Measurements from ENCODE around the gene ERC2.

Gene ERC2

GRCh38 chr3:55965776-55966175, 502.5 kb downstream of the ERC2 start:
- no peak for DNase-seq

- DNase-seq: no peak
Observed at GRCh38 chr3:55964491-55964985, 503.7 kb downstream of the ERC2 start.

- DNase-seq: no peak
Observed at GRCh38 chr3:55963601-55964000, 504.7 kb downstream of the ERC2 start.

- no peak for DNase-seq
Observed at GRCh38 chr3:55959471-55960080, 508.7 kb downstream of the ERC2 start.

GRCh38 chr3:55958605-55959004, 509.7 kb downstream of the ERC2 start:
- no peak for DNase-seq

- no peak for DNase-seq
Observed at GRCh38 chr3:55955891-55956477, 512.3 kb downstream of the ERC2 start.

GRCh38 chr3:55951388-55951787, 516.9 kb downstream of the ERC2 start:
- no peak for DNase-seq

- no peak for DNase-seq
Observed at GRCh38 chr3:55947406-55947805, 520.9 kb downstream of the ERC2 start.

- no peak for DNase-seq
Observed at GRCh38 chr3:55946574-55947160, 521.6 kb downstream of the ERC2 start.

- no peak for DNase-seq
Observed at GRCh38 chr3:55942868-55943267, 525.4 kb downstream of the ERC2 start.

GRCh38 chr3:55939287-55939686, 529.0 kb downstream of the ERC2 start:
- no peak for DNase-seq

GRCh38 chr3:55937301-55937700, 531.0 kb downstream of the ERC2 start:
- DNase-seq: no peak

- DNase-seq: no peak
Observed at GRCh38 chr3:55936549-55937052, 531.7 kb downstream of the ERC2 start.

- no peak for DNase-seq
Observed at GRCh38 chr3:55935241-55935640, 533.0 kb downstream of the ERC2 start.

GRCh38 chr3:55934771-55935170, 533.5 kb downstream of the ERC2 start:
- DNase-seq: no peak

GRCh38 chr3:55929154-55929869, 539.0 kb downstream of the ERC2 start:
- DNase-seq: no peak

GRCh38 chr3:55923626-55924025, 544.6 kb downstream of the ERC2 start:
- DNase-seq: no peak

GRCh38 chr3:55923207-55923606, 545.1 kb downstream of the ERC2 start:
- DNase-seq: no peak

- no peak for DNase-seq
Observed at GRCh38 chr3:55912880-55913279, 555.4 kb downstream of the ERC2 start.

GRCh38 chr3:55911266-55911665, 557.0 kb downstream of the ERC2 start:
- no peak for DNase-seq

GRCh38 chr3:55910543-55910942, 557.7 kb downstream of the ERC2 start:
- DNase-seq: no peak

- DNase-seq: no peak
Observed at GRCh38 chr3:55909373-55909772, 558.9 kb downstream of the ERC2 start.

- DNase-seq: no peak
Observed at GRCh38 chr3:55907616-55908015, 560.7 kb downstream of the ERC2 start.

- no peak for DNase-seq
Observed at GRCh38 chr3:55906896-55907295, 561.4 kb downstream of the ERC2 start.

Data from DMS153 (cell line).